HepG2 (cell line): ENCODE data around the gene LY6G5B. TPM values are rescaled to one million over a fixed set of nuclear protein-coding genes. Genes with fewer than 3 reads are reported as not detected.

Experiments used
- AGO2 ChIP-seq: fragments of 200-400 bp; formaldehyde crosslinking; optimal IDR thresholded peaks from 2 replicates; pipeline ENCODE3; 2017; ENCODE audit warnings: mild to moderate bottlenecking, low read depth, low read length, moderate library complexity
- AHR ChIP-seq: IDR thresholded peaks from 2 replicates; pipeline ENCODE4 v1.6.1; 2018; ENCODE audit warnings: missing genetic modification reagents, missing compliant biosample characterization
- HNRNPH1 ChIP-seq: fragments of 200-400 bp; formaldehyde crosslinking; optimal IDR thresholded peaks from 2 replicates; pipeline ENCODE3; 2017; ENCODE audit warnings: mild to moderate bottlenecking, low read depth, low read length
- POLR2AphosphoS5 ChIP-seq: IDR thresholded peaks from 2 replicates; pipeline ENCODE4 v1.6.1; 2012; ENCODE audit warnings: low read depth, low read length
- ZBTB42 ChIP-seq: sonication (generic); formaldehyde crosslinking; IDR thresholded peaks from 2 replicates; pipeline ENCODE4 v1.5.0; 2020; ENCODE audit warnings: mild to moderate bottlenecking, missing genetic modification reagents
- ZNF225 ChIP-seq: sonication (generic); formaldehyde crosslinking; IDR thresholded peaks from 2 replicates; pipeline ENCODE4 v1.4.0; 2020; ENCODE audit warnings: mild to moderate bottlenecking, missing genetic modification reagents
- ZNF747 ChIP-seq: sonication (generic); formaldehyde crosslinking; IDR thresholded peaks from 2 replicates; pipeline ENCODE4 v1.8.1; 2023; ENCODE audit warnings: missing genetic modification reagents, mild to moderate bottlenecking, borderline replicate concordance
- polyA plus RNA-seq, 8 experiments: library from polyadenylated mRNA; depleted of rRNA in 3 of 8; stranded (reverse) in 7 of 8; unstranded in 1 of 8; fragments of >200 nt; fragmentation: Illumina TruSeq in 4 of 8; extraction: Trizol in 4 of 8; gene quantifications; 2 replicates each; pipeline versions ENCODE4 v1.2.1 to v1.2.3, GENCODE V29; 2011 to 2016; ENCODE audit warnings: low read depth in 4 of 8, missing spikeins in 1 of 8, mixed read lengths in 1 of 8; ENCODE audit not compliant: insufficient read depth in 1 of 8
- total RNA-seq, 5 experiments: library from RNA; depleted of rRNA; stranded (reverse); fragments of >200 nt; fragmentation: Illumina TruSeq; extraction: Trizol; gene quantifications; 2 replicates each; pipeline ENCODE4 v1.2.3, GENCODE V29; 2016; ENCODE audit warnings: low read depth in 1 of 5
- TF ChIP-seq, protein P1 (sequence below), 2 experiments: sonication (generic) in 1 of 2; formaldehyde crosslinking in 1 of 2; IDR thresholded peaks; 2 replicates each; pipeline versions ENCODE4 v1.4.0 to v1.6.1; 2016 to 2020; ENCODE audit warnings: borderline replicate concordance in 1 of 2, low read depth in 1 of 2, mild to moderate bottlenecking in 1 of 2, missing genetic modification reagents in 1 of 2
- TF ChIP-seq, protein P2 (sequence below): sonication (generic); formaldehyde crosslinking; IDR thresholded peaks from 2 replicates; pipeline ENCODE4 v1.4.0; 2020; ENCODE audit warnings: mild to moderate bottlenecking, missing genetic modification reagents, borderline replicate concordance

LY6G5B gene
- total and polyA plus RNA-seq, 2 of the 13 experiments (the other 11 are each of a cell fraction or from before 2014, with no cell fraction given) = 7.8 to 15.7 TPM

DNA sequence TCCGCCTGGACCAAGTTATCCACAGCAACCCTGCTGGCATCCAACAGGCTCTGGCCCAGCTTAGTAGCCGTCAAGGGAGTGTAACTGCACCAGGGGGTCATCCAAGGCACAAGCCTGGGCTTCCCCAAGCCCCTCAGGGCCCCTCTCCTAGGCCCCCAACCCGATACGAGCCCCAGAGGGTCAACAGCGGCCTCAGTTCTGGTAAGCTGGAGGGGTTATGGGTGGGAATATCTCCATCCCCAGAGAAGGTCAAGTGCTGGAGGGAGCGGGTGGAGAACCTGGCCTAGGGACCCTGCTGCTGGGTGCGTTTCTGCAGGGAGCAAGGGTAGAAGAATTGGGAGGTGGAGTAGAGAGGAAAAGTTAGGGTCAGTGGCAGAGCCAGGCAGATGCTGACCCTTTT, 36.3 kb upstream of the LY6G5B start (continued):
- TF ChIP-seq, protein P1, sequence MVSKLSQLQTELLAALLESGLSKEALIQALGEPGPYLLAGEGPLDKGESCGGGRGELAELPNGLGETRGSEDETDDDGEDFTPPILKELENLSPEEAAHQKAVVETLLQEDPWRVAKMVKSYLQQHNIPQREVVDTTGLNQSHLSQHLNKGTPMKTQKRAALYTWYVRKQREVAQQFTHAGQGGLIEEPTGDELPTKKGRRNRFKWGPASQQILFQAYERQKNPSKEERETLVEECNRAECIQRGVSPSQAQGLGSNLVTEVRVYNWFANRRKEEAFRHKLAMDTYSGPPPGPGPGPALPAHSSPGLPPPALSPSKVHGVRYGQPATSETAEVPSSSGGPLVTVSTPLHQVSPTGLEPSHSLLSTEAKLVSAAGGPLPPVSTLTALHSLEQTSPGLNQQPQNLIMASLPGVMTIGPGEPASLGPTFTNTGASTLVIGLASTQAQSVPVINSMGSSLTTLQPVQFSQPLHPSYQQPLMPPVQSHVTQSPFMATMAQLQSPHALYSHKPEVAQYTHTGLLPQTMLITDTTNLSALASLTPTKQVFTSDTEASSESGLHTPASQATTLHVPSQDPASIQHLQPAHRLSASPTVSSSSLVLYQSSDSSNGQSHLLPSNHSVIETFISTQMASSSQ (IDR thresholded peaks at IDR 0.05; ENCODE audit: low read depth) = no peak
- TF ChIP-seq, protein P1 (CRISPR knock-in tag; IDR thresholded peaks at IDR 0.05; ENCODE audit: borderline replicate concordance) = no peak
- TF ChIP-seq AGO2 (peak; percentile 80), HNRNPH1 (no peak), ZNF747 (no peak), ZBTB42 (CRISPR knock-in tag) (no peak), AHR (CRISPR knock-in tag) (no peak), ZNF225 (CRISPR knock-in tag) (0 out of 2 replicates have a peak, but pooled peaks have one; percentile 60), POLR2AphosphoS5 (0 out of 2 replicates have a peak, but pooled peaks have one; percentile 14)
- TF ChIP-seq, protein P2, sequence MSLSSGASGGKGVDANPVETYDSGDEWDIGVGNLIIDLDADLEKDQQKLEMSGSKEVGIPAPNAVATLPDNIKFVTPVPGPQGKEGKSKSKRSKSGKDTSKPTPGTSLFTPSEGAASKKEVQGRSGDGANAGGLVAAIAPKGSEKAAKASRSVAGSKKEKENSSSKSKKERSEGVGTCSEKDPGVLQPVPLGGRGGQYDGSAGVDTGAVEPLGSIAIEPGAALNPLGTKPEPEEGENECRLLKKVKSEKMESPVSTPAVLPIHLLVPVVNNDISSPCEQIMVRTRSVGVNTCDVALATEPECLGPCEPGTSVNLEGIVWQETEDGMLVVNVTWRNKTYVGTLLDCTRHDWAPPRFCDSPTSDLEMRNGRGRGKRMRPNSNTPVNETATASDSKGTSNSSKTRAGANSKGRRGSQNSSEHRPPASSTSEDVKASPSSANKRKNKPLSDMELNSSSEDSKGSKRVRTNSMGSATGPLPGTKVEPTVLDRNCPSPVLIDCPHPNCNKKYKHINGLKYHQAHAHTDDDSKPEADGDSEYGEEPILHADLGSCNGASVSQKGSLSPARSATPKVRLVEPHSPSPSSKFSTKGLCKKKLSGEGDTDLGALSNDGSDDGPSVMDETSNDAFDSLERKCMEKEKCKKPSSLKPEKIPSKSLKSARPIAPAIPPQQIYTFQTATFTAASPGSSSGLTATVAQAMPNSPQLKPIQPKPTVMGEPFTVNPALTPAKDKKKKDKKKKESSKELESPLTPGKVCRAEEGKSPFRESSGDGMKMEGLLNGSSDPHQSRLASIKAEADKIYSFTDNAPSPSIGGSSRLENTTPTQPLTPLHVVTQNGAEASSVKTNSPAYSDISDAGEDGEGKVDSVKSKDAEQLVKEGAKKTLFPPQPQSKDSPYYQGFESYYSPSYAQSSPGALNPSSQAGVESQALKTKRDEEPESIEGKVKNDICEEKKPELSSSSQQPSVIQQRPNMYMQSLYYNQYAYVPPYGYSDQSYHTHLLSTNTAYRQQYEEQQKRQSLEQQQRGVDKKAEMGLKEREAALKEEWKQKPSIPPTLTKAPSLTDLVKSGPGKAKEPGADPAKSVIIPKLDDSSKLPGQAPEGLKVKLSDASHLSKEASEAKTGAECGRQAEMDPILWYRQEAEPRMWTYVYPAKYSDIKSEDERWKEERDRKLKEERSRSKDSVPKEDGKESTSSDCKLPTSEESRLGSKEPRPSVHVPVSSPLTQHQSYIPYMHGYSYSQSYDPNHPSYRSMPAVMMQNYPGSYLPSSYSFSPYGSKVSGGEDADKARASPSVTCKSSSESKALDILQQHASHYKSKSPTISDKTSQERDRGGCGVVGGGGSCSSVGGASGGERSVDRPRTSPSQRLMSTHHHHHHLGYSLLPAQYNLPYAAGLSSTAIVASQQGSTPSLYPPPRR (CRISPR knock-in tag) = no peak
- TF ChIP-seq, all 625 proteins: peak for 4
